ENCODE measurements around the gene LRMDA. TPM values are rescaled to one million over a fixed set of nuclear protein-coding genes. Genes with fewer than 3 reads are reported as not detected.

The LRMDA gene
- polyA plus RNA-seq, 1 donor (not counting 4 experiments of a cell fraction or from before 2014, with no cell fraction given), result not detected

GRCh38 chr10:75527542-75527941, 96.1 kb downstream of the LRMDA start:
- Histone ChIP-seq H3K9ac (ENCODE audit: control insufficient read depth, extremely low read depth, insufficient read depth, low read length) (no peak overlapping the region), H3K4me1 (ENCODE audit: control insufficient read depth, extremely low read depth, insufficient read depth, low read length) (no peaks in the 10 kb centered on the region), H4K20me1 (ENCODE audit: control insufficient read depth, extremely low read depth, insufficient read depth, low read length) (no peaks in the 10 kb centered on the region), H3K27me3 (ENCODE audit: control insufficient read depth, extremely low read depth, insufficient read depth, low read length) (no peaks in the 10 kb centered on the region), H3K4me2 (ENCODE audit: control insufficient read depth, extremely low read depth, insufficient read depth, low read depth, low read length) (no peak overlapping the region), H3K79me2 (ENCODE audit: control insufficient read depth, insufficient read depth, low read length) (no peaks in the 10 kb centered on the region), H3K9me3 (ENCODE audit: control insufficient read depth, low read depth, low read length) (no peaks in the 10 kb centered on the region), H3K36me3 (ENCODE audit: control insufficient read depth in 2 of 2, extremely low read depth in 1 of 2, insufficient read depth in 2 of 2, low read length in 2 of 2) (no peaks in the 10 kb centered on the region), H3K4me3 (ENCODE audit: control insufficient read depth in 2 of 3, extremely low read depth in 1 of 3, insufficient read depth in 2 of 3, low read depth in 1 of 3, low read length in 3 of 3) (no peak overlapping the region), H3K9me1 (ENCODE audit: control insufficient read depth, extremely low read depth, insufficient read depth, low read length) (no peaks in the 10 kb centered on the region), H3K27ac (ENCODE audit: control insufficient read depth, insufficient read depth, low read length) (no peak overlapping the region), H2AFZ (ENCODE audit: control insufficient read depth, low read length) (no peak overlapping the region)
- FAIRE-seq, result no peak
- dilution Hi-C loops (cut with MboI; ENCODE audit: extremely low pct_ligation_motif_present, low sequenced_read_pairs), result no loop called here
- no peak for DNase-seq (ENCODE audit: low read depth, low spot score)
- no peak for TF ChIP-seq CTCF (optimal IDR thresholded peaks at IDR 0.05 in 1 of 3, IDR thresholded peaks at IDR 0.05 in 1 of 3, conservative IDR thresholded peaks at IDR 0.05 in 1 of 3; ENCODE audit: extremely low read depth in 1 of 3, insufficient read depth in 2 of 3, low read length in 3 of 3)
- no peak for TF ChIP-seq EZH2 (IDR thresholded peaks at IDR 0.05; ENCODE audit: low read length)

- no peaks in the 10 kb centered on the region for H3K27me3 ChIP-seq (ENCODE audit: control insufficient read depth, extremely low read depth, insufficient read depth, low read length)
- no peaks in the 10 kb centered on the region for H3K9me3 ChIP-seq (ENCODE audit: control insufficient read depth, low read depth, low read length)
- no peaks in the 10 kb centered on the region for H3K36me3 ChIP-seq (ENCODE audit: control insufficient read depth in 2 of 2, extremely low read depth in 1 of 2, insufficient read depth in 2 of 2, low read length in 2 of 2)
- TF ChIP-seq CTCF (optimal IDR thresholded peaks at IDR 0.05 in 1 of 3, IDR thresholded peaks at IDR 0.05 in 1 of 3, conservative IDR thresholded peaks at IDR 0.05 in 1 of 3; ENCODE audit: extremely low read depth in 1 of 3, insufficient read depth in 2 of 3, low read length in 3 of 3) (no peak), EZH2 (IDR thresholded peaks at IDR 0.05; ENCODE audit: low read length) (no peak)
- DNase-seq (ENCODE audit: low read depth, low spot score) (no peak), FAIRE-seq (no peak)
- H3K4me2 ChIP-seq (ENCODE audit: control insufficient read depth, extremely low read depth, insufficient read depth, low read depth, low read length), result no peak overlapping the region
- dilution Hi-C loops (cut with MboI; ENCODE audit: extremely low pct_ligation_motif_present, low sequenced_read_pairs), result no loop called here
- H3K79me2 ChIP-seq (ENCODE audit: control insufficient read depth, insufficient read depth, low read length), result no peaks in the 10 kb centered on the region
- no peak overlapping the region for H2AFZ ChIP-seq (ENCODE audit: control insufficient read depth, low read length)
- H3K9ac ChIP-seq (ENCODE audit: control insufficient read depth, extremely low read depth, insufficient read depth, low read length), result no peak overlapping the region
- H3K27ac ChIP-seq (ENCODE audit: control insufficient read depth, insufficient read depth, low read length), result no peak overlapping the region
- no peaks in the 10 kb centered on the region for H3K9me1 ChIP-seq (ENCODE audit: control insufficient read depth, extremely low read depth, insufficient read depth, low read length)
- no peaks in the 10 kb centered on the region for H4K20me1 ChIP-seq (ENCODE audit: control insufficient read depth, extremely low read depth, insufficient read depth, low read length)
- H3K4me1 ChIP-seq (ENCODE audit: control insufficient read depth, extremely low read depth, insufficient read depth, low read length), result no peaks in the 10 kb centered on the region
- no peak overlapping the region for H3K4me3 ChIP-seq (ENCODE audit: control insufficient read depth in 2 of 3, extremely low read depth in 1 of 3, insufficient read depth in 2 of 3, low read depth in 1 of 3, low read length in 3 of 3)
Measured at GRCh38 chr10:75528392-75528791, 97.0 kb downstream of the LRMDA start.

Data from keratinocyte (primary cell).